HG02970 (cell line): ENCODE measurements around the gene SCGB1C2.
"Not testable (repeated sequence)": the region's sequence is repeated elsewhere in the genome, so short reads cannot be mapped to it uniquely, and the experiment has no call there.

ENCODE experiments used
- ATAC-seq: cut with Tn5 transposase; IDR thresholded peaks from one replicate; pipeline ENCODE4 v1.9.1; 2021; ENCODE audit warnings: mild to moderate bottlenecking, moderate library complexity, moderate number of reproducible peaks; ENCODE audit not compliant: unreplicated experiment, low FRiP score

SCGB1C2 gene

GRCh38 chr17:164303-165235 lies 27.2 kb downstream of the SCGB1C2 start:
- no peak for ATAC-seq

DNA sequence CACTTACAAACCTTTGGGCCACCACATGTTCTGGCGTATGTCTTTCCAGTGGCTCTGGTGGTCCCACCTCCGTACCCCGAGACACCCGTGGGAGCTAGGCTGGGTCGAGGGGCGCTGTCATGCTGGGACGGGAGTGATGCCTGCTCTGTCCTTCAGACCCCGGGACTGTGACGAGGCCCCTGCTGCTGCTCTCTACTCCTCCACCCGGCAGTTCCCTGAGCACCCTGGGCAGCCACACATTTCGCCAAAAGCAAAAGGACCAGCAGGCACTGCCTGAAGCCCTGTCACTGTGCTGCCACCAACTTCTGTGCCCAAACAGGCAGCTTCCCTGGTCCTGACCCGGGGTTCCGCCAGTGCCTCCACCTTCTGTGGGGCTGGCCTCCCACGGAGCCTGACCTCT lies 28.6 kb downstream of the SCGB1C2 start:
- ATAC-seq, result no peak

DNA sequence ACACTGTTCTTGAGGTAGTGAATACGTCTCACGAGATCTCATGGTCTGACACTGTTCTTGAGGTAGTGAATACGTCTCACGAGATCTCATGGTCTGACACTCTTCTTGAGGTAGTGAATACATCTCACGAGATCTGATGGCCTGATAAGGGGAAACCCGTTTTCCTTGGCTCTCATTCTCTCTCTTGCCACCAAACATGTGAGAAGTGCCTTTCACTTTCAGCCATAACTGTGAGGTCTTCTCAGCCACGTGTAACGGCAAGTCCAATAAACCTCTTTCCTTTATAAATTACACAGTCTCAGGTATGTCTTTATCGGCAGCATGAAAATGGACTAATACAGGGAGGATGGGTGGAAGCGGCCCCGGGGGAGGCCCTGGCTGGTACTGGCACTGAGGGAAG lies 31.2 kb downstream of the SCGB1C2 start:
- ATAC-seq, result not testable (repeated sequence)

DNA sequence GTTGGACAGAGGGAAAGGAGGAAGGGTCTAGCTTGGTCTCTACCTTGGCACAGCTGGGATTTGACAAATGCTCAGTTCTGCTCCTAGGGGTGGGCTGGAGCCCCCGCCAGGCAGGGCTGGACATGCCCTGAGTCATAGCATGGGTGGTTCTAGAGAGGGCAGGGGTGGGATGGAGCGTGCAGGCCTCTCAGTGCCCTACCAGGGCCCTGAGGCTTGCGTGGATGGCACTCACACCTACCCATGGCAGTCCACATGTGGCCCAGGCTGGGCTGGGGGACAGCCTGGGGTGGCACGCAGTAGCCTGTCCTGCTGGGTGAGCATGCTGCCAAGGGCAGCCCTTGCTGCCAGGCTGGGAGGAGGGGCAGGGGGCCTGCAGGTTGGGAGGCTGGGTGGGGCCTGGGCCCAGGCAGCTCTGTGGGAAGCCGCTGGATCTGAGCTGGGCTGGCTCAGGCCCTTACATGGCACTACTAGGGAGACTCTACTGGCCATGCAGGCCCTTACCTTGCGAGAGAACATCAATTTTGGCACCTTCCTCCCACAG lies 32.8 kb downstream of the SCGB1C2 start:
- no peak for ATAC-seq

DNA sequence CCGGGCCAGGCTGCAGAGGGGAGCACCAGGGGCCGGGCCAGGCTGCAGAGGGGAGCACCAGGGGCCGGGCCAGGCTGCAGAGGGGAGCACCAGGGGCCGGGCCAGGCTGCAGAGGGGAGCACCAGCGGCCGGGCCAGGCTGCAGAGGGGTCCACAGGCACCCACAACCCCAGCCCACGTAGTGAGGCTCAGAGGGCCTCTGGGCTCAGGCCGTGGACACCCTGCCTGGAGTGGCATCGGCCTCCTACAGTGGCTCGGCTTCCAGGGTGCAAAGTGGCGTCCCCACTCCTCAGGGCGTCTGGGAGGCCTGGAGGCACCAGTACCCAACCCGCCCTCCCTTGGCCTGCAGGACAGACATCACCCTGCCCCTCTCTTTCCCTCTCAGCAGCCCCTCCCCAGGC lies 34.5 kb downstream of the SCGB1C2 start:
- no peak for ATAC-seq

GRCh38 chr17:172401-172800 lies 35.0 kb downstream of the SCGB1C2 start:
- ATAC-seq, result no peak

- no peak for ATAC-seq
Measured at GRCh38 chr17:173166-173911, 36.0 kb downstream of the SCGB1C2 start.

- ATAC-seq, result no peak
Measured at GRCh38 chr17:177155-177554, 39.8 kb downstream of the SCGB1C2 start.

- no peak for ATAC-seq
Measured at GRCh38 chr17:177762-178161, 40.4 kb downstream of the SCGB1C2 start.

GRCh38 chr17:178292-179065 lies 41.1 kb downstream of the SCGB1C2 start:
- no peak for ATAC-seq

DNA sequence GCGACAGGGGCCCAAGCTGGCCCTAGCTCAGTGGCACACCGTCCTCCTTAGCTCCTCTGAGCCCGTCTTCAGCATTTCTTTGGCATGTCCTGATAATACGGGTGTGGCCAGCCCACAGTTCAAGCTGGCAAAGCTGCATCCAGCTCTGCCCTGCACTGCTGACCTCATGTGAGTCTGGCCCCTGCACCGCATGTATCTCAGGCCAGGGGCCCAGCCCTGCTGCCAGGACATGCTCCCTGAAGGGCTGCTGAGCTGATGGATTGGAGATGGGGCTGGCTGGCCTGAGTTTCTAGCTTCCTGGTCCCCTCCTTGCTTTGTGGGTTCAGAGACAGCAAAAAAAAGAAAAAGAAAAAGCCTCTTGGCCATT lies 41.7 kb downstream of the SCGB1C2 start:
- ATAC-seq, result no peak

DNA sequence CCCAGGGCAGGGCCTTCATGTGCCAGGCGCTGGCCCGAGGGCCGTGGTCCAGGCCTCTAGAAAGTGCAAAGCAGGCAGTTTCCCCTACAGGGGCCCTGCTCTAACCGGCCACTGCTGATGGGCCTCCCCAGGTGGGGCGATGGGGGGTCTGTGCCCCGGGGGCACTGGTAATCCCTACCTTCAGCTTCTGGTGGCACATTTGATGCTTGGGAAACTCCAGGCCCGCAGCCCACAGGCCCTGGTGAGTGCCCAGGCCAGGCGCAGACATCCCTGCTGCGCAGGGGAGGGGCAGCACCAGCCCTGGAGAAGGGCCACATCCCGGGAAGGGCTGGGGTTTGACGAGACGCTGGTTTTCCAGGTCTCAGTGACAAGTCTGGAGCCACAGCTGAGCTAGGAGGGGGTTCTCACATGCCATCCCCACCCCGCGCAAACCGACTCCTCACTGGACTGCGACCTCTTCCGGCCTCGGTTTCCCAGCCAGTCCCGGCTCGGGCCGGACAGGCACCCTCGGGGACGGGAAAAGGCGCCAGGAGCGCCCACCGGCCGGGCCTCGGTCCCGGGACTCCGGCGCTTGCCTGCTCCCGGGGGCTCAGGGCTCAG lies 42.5 kb downstream of the SCGB1C2 start:
- ATAC-seq, result no peak

- ATAC-seq, result no peak
Measured at GRCh38 chr17:180381-181244, 43.2 kb downstream of the SCGB1C2 start.

GRCh38 chr17:181245-182049 lies 44.1 kb downstream of the SCGB1C2 start, which contains the start of gene DOC2B:
Gene DOC2B (minus strand): TSS chr17:181650. CDS start chr17:181479, 171 bp downstream.
- ATAC-seq, result no peak

DNA sequence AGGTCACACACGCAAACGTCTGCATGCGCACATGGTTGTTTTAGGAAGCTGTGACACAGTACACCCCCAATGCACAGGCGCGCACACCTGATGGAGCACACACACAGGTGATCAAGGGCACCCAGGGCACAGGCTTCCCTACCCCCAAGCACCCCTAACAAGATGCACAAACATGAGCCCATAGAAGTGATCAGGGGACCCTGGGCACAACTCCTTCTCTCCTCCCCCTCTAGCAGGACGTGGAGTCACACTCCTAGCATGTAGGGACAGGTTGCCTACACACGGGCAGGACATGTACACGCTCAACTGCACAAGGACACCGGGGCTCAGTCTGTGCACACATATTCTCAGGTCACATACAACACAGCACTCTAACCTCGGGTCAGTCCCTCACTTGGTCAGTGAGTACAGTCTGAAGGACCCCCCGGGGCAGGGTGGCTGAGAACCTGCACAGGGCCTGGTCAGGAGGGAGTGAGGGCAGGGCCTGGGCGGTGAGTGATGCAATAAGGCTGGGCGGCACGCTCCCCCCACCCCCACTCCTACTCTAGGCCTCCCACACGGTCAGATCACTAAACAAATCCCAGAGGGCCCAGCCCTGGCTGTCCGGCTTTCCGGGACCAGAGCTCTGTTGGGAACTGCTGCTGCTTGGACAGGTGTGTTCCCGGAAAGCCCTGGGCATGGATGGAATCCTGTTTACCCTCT lies 44.8 kb downstream of the SCGB1C2 start:
- no peak for ATAC-seq

DNA sequence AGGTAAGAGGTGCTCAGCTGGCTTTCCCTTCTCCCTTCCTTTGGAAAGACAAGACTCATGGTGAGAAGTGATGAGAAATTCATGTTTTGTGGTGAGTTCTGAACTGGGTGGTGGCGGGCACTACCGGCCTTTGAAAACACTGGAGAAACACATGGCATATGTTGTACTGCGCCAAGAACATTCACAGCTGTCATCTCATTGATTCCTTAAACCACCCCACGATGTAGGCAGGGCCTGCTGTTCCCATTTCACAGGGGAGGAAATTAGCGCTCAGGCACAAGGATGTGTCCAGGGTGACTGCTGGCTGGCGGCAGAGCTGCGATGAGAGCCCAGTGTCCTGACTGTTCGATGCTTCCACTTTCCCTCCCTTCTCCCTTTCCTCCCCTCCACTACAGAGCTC lies 45.7 kb downstream of the SCGB1C2 start:
- ATAC-seq, result no peak

DNA sequence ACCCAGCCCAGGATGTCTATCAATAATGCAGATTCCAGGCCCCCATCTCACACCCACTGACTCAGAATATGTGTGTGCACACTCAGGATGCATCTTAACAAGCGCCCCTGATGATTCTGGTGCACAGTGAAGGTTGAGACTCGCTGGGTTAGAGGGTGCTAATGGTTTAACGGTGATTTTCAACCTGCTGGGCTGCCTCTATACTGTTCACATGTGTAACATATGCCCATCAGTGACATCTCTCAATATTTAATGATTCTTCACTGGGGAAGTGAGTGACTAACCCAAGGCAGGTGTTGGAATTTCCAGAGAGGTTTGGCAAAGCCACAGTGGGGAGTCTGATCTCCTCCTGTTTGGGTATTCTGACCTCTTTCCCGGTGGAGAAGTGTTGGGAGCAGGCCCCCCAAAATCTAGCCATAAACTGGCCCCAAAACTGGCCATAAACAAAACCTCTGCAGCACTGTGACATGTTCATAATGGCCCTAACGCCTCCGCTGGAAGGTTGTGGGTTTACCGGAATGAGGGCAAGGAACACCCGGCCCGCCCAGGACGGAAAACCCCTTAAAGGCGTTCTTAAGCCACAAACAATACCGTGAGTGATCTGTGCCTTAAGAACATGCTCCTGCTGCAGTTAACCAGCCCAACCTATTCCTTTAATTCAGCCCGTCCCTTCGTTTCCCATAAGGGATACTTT lies 48.2 kb downstream of the SCGB1C2 start:
- no peak for ATAC-seq
